Kasumi-1 (cell line): ENCODE measurements around the gene CDAN1.
"Not testable (repeated sequence)": the region's sequence is repeated elsewhere in the genome, so short reads cannot be mapped to it uniquely, and the experiment has no call there.

Source experiments
- DNase-seq, 2 experiments: peaks; one replicate each; lab custom pipeline; 2025; lab: John Stamatoyannopoulos, UW

CDAN1 gene, protein sequence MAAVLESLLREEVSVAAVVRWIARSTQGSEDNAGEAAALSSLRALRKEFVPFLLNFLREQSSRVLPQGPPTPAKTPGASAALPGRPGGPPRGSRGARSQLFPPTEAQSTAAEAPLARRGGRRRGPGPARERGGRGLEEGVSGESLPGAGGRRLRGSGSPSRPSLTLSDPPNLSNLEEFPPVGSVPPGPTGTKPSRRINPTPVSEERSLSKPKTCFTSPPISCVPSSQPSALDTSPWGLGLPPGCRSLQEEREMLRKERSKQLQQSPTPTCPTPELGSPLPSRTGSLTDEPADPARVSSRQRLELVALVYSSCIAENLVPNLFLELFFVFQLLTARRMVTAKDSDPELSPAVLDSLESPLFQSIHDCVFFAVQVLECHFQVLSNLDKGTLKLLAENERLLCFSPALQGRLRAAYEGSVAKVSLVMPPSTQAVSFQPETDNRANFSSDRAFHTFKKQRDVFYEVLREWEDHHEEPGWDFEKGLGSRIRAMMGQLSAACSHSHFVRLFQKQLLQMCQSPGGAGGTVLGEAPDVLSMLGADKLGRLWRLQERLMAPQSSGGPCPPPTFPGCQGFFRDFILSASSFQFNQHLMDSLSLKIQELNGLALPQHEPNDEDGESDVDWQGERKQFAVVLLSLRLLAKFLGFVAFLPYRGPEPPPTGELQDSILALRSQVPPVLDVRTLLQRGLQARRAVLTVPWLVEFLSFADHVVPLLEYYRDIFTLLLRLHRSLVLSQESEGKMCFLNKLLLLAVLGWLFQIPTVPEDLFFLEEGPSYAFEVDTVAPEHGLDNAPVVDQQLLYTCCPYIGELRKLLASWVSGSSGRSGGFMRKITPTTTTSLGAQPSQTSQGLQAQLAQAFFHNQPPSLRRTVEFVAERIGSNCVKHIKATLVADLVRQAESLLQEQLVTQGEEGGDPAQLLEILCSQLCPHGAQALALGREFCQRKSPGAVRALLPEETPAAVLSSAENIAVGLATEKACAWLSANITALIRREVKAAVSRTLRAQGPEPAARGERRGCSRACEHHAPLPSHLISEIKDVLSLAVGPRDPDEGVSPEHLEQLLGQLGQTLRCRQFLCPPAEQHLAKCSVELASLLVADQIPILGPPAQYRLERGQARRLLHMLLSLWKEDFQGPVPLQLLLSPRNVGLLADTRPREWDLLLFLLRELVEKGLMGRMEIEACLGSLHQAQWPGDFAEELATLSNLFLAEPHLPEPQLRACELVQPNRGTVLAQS

DNA sequence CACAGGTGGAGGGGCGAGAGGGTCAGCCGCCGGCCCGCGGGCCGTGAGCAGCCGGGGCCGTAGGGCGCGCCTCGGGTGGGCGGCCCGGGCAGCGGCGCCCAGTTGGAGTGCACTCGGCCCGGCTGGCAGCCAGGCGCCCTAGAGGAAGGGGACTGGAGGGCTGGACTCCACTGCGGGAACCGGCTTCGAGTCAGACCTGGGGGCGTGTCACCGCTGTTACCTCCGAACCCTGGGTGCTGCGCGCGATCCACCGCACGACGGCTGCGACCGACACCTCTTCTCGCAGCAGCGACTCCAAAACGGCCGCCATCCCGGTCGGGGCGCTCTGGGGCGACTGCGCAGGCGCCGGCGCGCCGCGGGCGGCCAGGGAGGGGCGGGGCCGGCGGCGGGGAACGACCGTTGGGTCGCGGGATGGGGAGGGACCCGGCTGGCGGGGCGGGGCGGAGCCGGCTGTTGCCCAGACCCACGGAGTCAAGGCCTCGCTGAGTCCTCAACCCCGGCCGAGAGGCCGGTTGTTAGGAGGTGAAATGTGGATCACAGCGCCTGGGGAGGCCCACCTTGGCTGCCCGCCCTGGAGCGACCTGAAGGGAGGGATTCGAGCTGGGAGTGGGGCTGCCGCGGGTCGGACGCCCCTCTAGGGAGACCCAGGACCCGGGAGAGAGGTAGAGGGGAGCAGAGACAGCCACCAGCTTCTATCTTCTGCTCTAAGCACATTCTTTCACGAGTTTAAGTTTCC, at the start of gene CDAN1:
TSS of gene CDAN1 (minus strand) at position 336 of the 736 bp plus-strand sequence. CDS start at position 310, 26 bp downstream.
- peak; percentile 40 for DNase-seq

DNA sequence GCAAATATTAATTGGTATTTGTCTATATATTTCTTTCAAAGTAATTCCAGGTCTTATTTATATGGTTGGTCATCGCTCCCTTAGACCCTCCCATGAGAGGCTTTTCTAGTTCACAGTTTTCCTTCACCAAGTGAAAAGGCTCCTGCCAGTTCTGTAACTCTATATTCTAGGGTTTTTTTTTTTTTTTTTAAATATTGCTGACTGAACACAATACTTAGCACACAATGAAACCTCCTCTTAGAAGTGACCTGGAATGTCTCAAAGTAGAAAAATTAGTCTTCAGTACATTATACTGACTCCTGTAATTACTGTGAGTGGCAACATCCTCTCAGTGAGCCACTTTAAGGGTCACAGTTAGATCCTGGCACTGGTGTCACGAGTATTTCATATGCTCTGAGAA, 48.6 kb upstream of the CDAN1 start:
- DNase-seq = no peak

DNA sequence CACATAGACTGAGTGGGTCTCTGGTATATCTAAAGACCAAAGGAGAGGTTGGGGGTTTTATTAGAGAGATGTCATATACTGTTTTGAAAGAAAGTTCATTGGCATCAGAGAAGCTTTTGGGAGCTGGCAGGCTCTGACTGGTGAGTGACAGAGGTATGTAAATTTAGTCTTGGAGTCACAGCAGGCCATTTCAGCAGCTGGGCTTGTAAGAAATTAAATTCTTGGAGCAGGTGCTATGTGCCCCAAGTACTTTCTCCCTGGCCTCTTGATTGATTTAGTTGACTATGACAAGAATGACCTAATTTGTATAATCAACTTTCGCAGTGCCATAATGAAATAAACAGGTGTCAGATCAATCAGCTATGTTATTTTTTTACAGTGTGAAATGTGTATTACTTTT, 47.8 kb upstream of the CDAN1 start:
- no peak for DNase-seq

DNA sequence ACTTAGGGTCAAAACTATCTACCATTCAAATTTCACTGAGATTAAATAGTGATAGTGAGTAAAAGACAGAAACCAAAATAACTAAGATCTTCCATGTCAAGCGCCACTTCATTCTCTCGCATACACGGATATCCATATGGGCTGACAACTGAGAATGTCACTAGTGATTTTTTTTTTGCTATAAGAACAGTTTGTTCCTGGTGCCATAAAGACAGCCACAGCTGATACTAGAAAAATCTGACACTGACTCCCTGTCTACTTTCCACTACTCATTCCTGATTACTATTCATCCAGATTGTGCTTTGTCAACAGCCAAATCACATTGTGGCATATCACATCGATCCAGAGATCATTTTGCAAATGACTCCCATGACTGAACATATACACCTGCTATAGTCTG, 45.8 kb upstream of the CDAN1 start:
- no peak for DNase-seq

DNA sequence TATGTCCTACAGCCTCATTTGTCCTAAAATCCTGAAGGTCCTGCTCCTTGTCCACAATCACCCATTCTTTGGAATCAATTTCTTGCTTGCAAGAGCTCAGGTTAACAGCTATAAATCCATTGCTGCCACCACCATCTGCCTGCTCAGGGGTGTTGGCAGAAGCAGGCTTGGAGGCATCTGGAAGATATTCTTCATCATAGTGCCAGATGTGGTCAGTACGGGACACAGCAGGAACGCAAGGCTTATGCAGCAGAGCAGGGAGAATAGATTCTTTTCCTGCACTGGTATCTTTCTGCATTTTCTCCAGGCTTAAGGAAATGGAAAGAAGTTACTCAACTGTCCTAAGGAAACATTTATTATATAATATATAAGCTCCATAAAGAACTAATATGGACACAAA, 38.5 kb upstream of the CDAN1 start:
- DNase-seq = no peak

DNA sequence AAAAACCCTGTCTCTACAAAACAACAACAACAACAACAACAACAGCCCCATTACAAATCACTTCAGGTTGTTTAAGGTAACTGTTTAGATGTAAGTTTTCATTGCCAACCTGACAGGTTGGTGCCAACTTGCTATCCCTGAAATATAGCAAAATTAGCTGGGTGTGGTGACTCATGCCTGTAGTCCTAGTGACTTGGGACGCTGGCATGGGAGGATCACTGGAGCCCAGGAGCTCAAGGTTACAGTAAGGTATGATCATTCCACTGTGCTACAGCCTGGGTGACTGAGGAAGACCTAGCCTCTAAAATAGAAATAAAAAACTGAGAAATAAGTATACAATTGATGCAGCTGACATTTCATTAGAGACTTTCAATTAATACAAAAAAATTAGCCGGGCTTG, 36.0 kb upstream of the CDAN1 start:
- no peak for DNase-seq

DNA sequence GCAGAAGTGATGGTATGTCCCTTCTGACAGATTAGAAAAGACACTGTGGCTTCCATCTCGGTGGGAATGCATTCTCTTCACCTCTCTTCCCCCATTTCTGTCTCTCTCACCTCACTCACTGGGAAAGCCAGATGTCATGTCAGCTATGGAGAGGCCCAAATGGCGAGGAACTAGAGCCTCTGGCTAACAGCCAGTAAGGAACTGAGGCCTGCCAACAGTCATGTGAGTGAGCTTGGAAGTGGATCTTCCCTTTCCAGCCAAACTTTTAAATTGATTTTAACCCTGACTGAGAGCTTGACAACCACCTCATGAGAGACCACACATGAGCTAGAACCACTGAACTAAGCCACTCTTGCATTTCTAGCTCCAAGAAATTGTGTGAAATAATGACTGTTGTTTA, 35.2 kb upstream of the CDAN1 start:
- DNase-seq = no peak

DNA sequence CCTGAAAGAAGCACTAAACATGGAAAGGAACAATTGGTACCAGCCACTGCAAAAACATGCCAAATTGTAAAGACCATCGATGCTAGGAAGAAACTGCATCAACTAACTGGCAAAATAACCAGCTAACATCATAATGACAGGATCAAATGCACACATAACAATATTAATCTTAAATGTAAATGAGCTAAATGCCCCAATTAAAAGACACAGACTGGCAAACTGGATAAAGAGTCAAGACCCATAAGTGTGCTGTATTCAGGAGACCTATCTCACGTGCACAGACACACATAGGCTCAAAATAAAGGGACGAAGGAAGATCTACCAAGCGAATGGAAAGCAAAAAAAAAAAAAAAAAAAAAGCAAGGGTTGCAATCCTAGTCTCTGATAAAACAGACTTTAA, 29.2 kb upstream of the CDAN1 start:
- DNase-seq = not testable (repeated sequence)

DNA sequence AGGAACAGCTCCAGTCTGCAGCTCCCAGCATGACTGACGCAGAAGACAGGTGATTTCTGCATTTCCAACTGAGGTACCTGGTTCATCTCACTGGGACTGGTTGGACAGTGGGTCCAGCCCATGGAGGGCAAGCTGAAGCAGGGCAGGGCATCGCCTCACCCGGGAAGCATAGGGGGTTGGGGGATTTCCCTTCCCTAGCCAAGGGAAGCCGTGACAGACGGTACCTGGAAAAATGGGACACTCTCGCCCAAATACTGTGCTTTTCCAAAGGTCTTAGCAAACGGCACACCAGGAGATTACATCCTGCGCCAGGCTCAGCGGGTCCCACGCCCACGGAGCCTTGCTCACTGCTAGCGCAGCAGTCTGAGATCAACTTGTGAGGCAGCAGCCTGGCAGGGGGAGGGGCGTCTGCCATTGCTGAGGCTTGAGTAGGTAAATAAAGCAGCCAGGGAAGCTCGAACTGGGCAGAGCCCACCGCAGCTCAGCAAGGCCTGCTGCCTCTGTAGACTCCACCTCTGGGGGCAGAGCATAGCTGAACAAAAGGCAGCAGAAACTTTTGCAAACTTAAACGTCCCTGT, 27.3 kb upstream of the CDAN1 start:
- not testable (repeated sequence) for DNase-seq

DNA sequence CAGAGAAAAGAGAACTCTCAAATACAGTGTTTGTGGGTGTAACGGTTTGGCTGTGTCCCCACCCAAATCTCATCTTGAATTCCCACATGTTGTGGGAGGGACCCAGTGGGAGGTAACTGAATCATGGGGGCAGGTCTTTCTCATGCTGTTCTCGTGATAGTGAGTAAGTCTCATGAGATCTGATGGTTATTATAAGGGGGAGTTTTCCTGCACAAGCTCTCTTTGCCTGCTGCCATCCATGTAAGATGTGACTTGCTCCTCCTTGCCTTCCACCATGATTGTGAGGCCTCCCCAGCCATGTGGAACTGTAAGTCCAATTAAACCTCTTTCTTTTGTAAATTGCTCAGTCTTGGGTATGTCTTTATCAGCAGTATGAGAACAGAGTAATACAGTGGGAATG, 24.9 kb upstream of the CDAN1 start:
- DNase-seq = not testable (repeated sequence)

DNA sequence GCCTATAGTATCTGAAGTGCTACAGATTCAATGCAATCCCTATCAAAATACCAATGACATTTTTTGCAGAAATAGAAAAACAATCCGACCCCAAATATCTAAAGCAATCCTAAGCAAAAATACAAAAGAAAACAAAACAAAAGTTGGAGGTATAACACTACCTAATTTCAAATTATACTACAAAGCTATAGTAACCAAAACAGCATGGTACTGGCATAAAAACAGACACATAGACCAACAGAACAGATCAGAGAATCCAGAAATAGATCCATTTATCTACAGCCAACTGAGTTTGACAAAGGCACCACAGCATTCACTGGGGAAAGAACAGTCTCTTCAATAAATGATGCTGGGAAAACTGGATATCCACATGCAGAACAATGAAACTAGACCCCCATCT, 23.8 kb upstream of the CDAN1 start:
- DNase-seq = no peak

DNA sequence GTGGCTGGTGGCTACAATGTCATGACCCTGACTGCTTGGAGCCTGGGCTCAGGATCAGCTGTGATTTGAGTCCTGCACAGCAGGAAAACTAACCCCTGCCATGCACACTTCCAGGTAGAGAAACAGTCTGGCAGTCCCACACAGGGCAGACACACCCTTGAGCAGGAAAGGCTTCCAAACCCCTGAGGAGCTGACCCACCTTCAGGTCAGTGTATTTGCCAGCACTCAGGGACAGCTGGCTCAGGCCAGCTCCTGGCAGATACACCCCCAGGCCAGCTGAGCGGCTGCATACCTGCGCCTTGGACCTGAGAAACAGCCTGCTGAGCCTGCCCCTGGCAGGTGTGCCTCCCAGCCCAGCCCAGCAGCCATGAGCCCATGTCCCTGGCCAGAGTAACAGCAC, 22.2 kb upstream of the CDAN1 start:
- DNase-seq = no peak

DNA sequence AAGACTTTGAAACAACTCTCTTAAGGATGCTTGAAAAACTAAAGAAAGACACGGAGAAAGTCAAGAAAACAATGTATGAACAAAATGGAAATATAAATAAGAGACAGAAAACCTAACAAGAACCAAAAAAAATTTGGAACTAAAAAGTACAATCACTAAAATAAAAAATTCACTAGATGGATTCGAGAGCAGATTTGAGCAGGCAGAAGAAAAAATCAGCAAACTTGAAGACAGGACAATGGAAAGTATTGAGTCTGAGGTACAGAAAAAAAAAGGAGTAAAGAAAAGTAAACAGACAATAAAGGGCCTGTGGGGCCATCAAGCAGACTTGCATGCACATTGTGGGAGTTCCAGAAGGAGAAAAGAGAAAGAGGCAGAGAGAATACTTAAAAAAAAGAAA, 13.4 kb upstream of the CDAN1 start:
- no peak for DNase-seq

DNA sequence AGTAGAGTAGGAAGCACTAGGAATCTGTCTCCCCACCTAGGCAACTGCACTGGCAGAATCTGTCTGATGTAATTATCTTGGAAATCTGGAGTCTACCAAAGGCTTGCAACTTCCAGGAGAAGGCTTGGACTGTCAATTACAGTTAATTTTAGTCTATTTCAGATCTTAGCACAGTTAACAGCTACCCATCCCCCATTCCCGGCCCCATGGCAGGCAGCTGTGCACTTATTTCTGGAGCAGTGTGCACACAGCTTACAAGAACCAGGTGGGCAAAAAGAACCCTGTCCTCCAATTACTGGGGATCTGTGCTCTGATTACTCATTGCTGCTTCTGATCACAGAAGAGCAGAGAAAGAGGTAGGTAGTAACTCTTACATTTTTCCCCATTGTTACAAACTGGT, 12.3 kb upstream of the CDAN1 start:
- no peak for DNase-seq

DNA sequence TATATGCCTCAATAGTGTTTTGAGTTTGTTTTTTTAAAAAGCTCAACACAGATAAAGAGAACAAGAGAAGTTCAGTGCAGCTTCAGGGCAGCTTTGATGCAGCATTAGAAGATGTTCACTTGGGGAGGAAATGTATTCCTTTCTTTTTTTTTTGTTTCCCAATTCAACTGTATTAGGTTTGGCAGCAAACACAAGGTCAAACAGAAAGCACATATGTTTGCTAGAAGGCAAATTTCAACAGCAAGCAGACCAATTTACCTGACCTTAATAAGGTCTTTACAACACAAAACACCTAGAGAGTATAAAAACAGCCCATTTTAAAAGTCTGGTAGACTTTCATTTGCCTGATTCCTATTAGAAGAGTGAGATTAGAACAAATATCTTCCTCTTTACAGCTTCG, 7.3 kb upstream of the CDAN1 start:
- DNase-seq = no peak

DNA sequence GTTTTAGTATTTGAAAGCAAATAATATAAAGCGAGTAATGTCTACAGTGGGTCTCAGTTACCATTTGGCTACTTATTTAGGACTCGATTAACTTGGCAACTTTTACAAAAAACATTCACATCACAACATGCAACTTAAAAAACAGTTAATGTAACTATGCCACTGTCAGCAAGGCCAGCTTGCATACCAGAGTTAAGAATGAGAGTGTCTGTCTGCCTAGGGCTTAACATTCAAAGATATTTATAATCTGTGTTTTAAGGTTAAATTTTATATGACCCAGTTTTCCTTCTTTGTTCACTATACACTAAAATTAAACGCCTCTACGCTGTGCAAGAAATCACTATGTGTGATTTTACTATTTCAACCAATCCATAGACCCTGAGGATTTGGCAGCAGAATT, 5.2 kb upstream of the CDAN1 start:
- DNase-seq = no peak

DNA sequence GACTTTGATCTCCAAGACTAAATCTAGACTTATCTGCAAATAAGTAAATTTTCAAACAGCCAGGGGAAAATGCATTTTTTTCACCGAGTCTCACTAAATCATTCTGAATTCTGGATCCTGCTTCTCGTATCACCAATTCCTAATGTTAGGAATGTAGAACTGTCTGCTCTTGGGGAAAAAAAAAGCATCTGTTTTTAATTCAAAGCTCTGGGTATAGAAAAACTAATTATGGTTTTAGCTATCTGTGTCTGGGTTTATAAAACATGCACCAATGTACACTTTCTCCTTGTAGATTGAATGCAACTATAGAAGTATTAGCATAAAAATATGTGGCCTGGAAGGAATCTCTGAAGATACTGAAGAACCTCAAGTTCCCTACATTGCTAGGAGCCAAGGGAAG, 4.8 kb upstream of the CDAN1 start:
- DNase-seq = no peak

DNA sequence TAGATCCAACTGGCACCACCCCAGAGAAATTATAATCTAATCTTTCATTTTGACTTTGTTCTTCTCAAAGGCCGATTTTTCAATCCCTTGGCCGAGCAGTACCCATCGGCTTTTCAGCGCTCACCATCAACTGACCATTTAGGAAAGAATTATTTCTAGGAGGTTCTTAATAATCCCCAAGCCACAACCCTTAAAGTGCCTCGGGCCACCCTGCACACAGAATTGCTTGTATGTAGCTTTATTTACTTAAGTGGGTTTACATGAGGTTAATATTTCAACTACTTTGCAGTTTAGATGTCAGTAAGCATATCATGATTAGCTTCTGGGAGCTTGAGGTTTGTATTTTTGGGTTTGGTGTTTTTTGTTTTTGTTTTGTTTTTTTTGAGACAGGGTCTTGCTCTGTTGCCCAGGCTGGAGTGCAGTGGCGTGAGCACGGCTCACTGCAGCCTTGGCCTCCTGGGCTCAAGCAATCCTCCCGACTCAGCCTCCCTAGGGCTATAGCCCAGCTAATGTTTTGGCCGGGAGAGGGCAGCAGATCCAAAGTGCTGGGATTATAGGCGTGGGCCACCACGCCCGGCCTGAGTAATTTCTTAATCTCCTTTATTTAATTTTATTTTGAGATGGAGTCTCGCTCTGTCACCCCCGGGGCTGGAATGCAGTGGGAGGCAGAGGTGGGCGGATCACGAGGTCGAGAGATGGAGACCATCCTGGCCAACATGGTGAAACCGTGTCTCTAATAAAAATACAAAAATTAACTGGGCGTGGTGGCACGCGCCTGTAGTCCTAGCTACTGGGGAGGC, 801 bp upstream of the CDAN1 start:
- peak; percentile 11 to 42 for DNase-seq

DNA sequence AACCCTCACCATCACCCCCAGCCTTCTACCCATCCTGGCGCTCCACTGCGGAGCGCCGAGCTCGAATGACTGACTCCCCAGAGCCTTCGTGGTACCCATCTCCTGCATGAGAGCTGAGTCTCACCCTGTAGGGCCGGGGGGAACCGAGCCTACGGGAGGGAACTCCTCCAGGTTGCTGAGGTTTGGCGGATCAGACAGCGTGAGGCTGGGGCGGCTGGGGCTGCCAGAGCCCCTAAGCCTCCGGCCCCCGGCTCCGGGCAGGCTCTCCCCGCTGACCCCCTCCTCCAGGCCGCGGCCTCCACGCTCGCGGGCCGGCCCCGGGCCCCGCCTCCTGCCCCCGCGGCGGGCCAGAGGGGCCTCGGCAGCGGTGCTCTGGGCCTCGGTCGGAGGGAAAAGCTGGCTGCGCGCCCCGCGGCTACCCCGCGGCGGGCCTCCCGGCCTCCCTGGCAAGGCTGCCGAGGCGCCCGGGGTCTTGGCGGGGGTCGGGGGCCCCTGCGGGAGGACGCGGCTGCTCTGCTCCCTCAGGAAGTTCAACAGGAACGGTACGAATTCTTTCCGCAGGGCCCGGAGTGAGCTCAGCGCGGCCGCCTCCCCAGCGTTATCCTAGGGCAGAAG, 643 bp downstream of the CDAN1 start:
- DNase-seq = no peak
